Measurements from ENCODE around the gene PRKCE. TPM values are rescaled to one million over a fixed set of nuclear protein-coding genes. Genes with fewer than 3 reads are reported as not detected.

The PRKCE gene
- polyA plus RNA-seq, 1 experiment: 16.7 TPM

- ChIA-PET CTCF (no interaction called here), POLR2A (no interaction called here)
- H3K27me3 ChIP-seq (ENCODE audit: control insufficient read depth, insufficient read depth, low read length): peaks cover 41% of the 10 kb centered on the region
- TF ChIP-seq, protein P1, sequence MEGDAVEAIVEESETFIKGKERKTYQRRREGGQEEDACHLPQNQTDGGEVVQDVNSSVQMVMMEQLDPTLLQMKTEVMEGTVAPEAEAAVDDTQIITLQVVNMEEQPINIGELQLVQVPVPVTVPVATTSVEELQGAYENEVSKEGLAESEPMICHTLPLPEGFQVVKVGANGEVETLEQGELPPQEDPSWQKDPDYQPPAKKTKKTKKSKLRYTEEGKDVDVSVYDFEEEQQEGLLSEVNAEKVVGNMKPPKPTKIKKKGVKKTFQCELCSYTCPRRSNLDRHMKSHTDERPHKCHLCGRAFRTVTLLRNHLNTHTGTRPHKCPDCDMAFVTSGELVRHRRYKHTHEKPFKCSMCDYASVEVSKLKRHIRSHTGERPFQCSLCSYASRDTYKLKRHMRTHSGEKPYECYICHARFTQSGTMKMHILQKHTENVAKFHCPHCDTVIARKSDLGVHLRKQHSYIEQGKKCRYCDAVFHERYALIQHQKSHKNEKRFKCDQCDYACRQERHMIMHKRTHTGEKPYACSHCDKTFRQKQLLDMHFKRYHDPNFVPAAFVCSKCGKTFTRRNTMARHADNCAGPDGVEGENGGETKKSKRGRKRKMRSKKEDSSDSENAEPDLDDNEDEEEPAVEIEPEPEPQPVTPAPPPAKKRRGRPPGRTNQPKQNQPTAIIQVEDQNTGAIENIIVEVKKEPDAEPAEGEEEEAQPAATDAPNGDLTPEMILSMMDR (IDR thresholded peaks at IDR 0.05; ENCODE audit: low read depth, low read length): no peak
- H3K4me3 ChIP-seq (ENCODE audit: low read depth, low read length): no peak overlapping the region
- no peak for DNase-seq (ENCODE audit: low read depth, low spot score)
- H3K9me3 ChIP-seq (ENCODE audit: control insufficient read depth, insufficient read depth, low read length): no peaks in the 10 kb centered on the region
- no peak overlapping the region for H3K27ac ChIP-seq (ENCODE audit: low read depth, low read length)
Measured at GRCh38 chr2:45622336-45623075, 29.0 kb upstream of the PRKCE start.

GRCh38 chr2:45623098-45623497, 28.4 kb upstream of the PRKCE start:
- no peak overlapping the region for H3K27ac ChIP-seq (ENCODE audit: low read depth, low read length)
- CTCF ChIA-PET: no interaction called here
- TF ChIP-seq, protein P1 (IDR thresholded peaks at IDR 0.05; ENCODE audit: low read depth, low read length): no peak

DNA sequence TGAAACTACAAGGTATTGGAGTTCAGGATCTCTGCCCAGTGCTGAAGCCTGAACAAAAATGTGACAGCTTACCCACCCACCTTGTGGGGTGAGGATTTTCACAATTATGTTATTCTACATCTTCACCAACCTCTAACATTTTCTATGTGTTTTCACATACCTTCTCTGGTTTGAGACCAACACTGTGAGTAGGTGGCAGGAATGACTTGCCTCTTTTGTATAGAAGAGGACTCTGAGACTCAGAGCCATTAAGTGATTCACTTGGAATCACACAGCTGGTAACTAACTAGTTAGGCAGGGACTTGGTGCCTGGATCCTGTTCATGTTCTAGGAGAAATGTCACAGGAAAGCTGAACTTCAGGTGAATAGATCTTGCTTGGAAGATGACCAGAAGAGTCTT, 25.7 kb upstream of the PRKCE start:
- ChIA-PET POLR2A (no interaction called here), CTCF (interaction anchor here (1.0 kb wide), 1 partner anchor 18 kb away, joined by 3 read pairs; no protein-coding TSS in a partner anchor)
- no peak for DNase-seq (ENCODE audit: low read depth, low spot score)
- Histone ChIP-seq H3K9me3 (ENCODE audit: control insufficient read depth, insufficient read depth, low read length) (no peaks in the 10 kb centered on the region), H3K27ac (ENCODE audit: low read depth, low read length) (no peak overlapping the region), H3K27me3 (ENCODE audit: control insufficient read depth, insufficient read depth, low read length) (peaks cover 57% of the 10 kb centered on the region), H3K4me3 (ENCODE audit: low read depth, low read length) (no peak overlapping the region)
- TF ChIP-seq, protein P1 (IDR thresholded peaks at IDR 0.05; ENCODE audit: low read depth, low read length): no peak

More at GRCh38 chr2:45623098-45623497, 28.4 kb upstream of the PRKCE start:
- POLR2A ChIA-PET: no interaction called here
- no peak for DNase-seq (ENCODE audit: low read depth, low spot score)
- H3K9me3 ChIP-seq (ENCODE audit: control insufficient read depth, insufficient read depth, low read length): no peaks in the 10 kb centered on the region
- no peak overlapping the region for H3K4me3 ChIP-seq (ENCODE audit: low read depth, low read length)
- peaks cover 42% of the 10 kb centered on the region for H3K27me3 ChIP-seq (ENCODE audit: control insufficient read depth, insufficient read depth, low read length)

- Histone ChIP-seq H3K9me3 (ENCODE audit: control insufficient read depth, insufficient read depth, low read length) (no peaks in the 10 kb centered on the region), H3K27ac (ENCODE audit: low read depth, low read length) (no peak overlapping the region), H3K4me3 (ENCODE audit: low read depth, low read length) (no peak overlapping the region), H3K27me3 (ENCODE audit: control insufficient read depth, insufficient read depth, low read length) (peaks cover 54% of the 10 kb centered on the region)
- TF ChIP-seq, protein P1 (IDR thresholded peaks at IDR 0.05; ENCODE audit: low read depth, low read length): no peak
- CTCF ChIA-PET: interaction anchor here (0.6 to 1.0 kb wide), 2 partner anchors 18 to 308 kb away, joined by 3 to 4 read pairs; no protein-coding TSS in a partner anchor
- no peak for DNase-seq (ENCODE audit: low read depth, low spot score)
- POLR2A ChIA-PET: no interaction called here
Measured at GRCh38 chr2:45626387-45627221, 24.9 kb upstream of the PRKCE start.

DNA sequence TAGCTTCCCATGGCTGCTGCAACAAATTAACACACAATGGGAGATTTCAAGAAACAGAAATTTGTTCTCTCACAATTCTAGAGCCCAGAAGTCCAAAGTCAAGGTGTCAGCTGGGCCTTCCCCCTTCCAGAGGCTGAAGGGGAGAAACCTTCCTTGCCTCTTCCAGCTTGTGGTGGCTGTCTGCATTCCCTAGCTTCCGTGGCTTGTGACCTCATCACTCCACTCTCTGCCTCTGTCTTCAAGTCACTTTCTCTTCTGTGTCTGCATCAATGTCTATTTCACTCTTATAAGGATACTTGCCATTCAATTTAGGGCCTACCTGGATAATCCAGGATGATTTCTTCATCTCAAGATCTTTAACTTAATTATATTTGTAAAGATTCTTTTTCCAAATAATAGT, 23.6 kb upstream of the PRKCE start:
- POLR2A ChIA-PET: no interaction called here
- DNase-seq (ENCODE audit: low read depth, low spot score): no peak
- Histone ChIP-seq H3K27me3 (ENCODE audit: control insufficient read depth, insufficient read depth, low read length) (peaks cover 55% of the 10 kb centered on the region), H3K27ac (ENCODE audit: low read depth, low read length) (no peak overlapping the region), H3K9me3 (ENCODE audit: control insufficient read depth, insufficient read depth, low read length) (no peaks in the 10 kb centered on the region), H3K4me3 (ENCODE audit: low read depth, low read length) (no peak overlapping the region)
- TF ChIP-seq, protein P1 (IDR thresholded peaks at IDR 0.05; ENCODE audit: low read depth, low read length): no peak
- CTCF ChIA-PET: no interaction called here
